HG03354 (cell line): Measurements from ENCODE around the gene VIPR1.

Source experiments
- ATAC-seq: cut with Tn5 transposase; IDR thresholded peaks from one replicate; pipeline ENCODE4 v1.9.1; 2021; ENCODE audit warnings: mild to moderate bottlenecking; ENCODE audit not compliant: unreplicated experiment, poor library complexity, severe bottlenecking

VIPR1 gene

GRCh38 chr3:42502429-42503250 lies at the start of gene VIPR1:
TSS of gene VIPR1 (plus strand) at chr3:42502643. CDS start at chr3:42502736, 93 bp downstream.
- ATAC-seq = peak; percentile 94

GRCh38 chr3:42456211-42456610 lies 46.2 kb upstream of the VIPR1 start:
- no peak for ATAC-seq

- ATAC-seq = no peak
Measured at GRCh38 chr3:42459151-42459550, 43.3 kb upstream of the VIPR1 start.

- ATAC-seq = no peak
Measured at GRCh38 chr3:42461762-42462161, 40.7 kb upstream of the VIPR1 start.

GRCh38 chr3:42463093-42463492 lies 39.4 kb upstream of the VIPR1 start:
- no peak for ATAC-seq

- no peak for ATAC-seq
Measured at GRCh38 chr3:42468111-42468510, 34.3 kb upstream of the VIPR1 start.

- ATAC-seq = no peak
Measured at GRCh38 chr3:42472555-42472954, 29.9 kb upstream of the VIPR1 start.

- ATAC-seq = no peak
Measured at GRCh38 chr3:42473083-42473932, 29.1 kb upstream of the VIPR1 start.

GRCh38 chr3:42476225-42477125 lies 26.0 kb upstream of the VIPR1 start:
- no peak for ATAC-seq

- no peak for ATAC-seq
Measured at GRCh38 chr3:42477696-42478095, 24.7 kb upstream of the VIPR1 start.

GRCh38 chr3:42478830-42479229 lies 23.6 kb upstream of the VIPR1 start:
- no peak for ATAC-seq

GRCh38 chr3:42486814-42487565 lies 15.5 kb upstream of the VIPR1 start:
- ATAC-seq = no peak

GRCh38 chr3:42488687-42489086 lies 13.8 kb upstream of the VIPR1 start:
- ATAC-seq = no peak

GRCh38 chr3:42489116-42489936 lies 13.1 kb upstream of the VIPR1 start:
- ATAC-seq = no peak

- peak; percentile 17 for ATAC-seq
Measured at GRCh38 chr3:42489937-42490227, 12.6 kb upstream of the VIPR1 start.

GRCh38 chr3:42490243-42490642 lies 12.2 kb upstream of the VIPR1 start:
- peak; percentile 99 for ATAC-seq

- ATAC-seq = no peak
Measured at GRCh38 chr3:42491881-42492507, 10.4 kb upstream of the VIPR1 start.

- no peak for ATAC-seq
Measured at GRCh38 chr3:42492508-42493080, 9.8 kb upstream of the VIPR1 start.
